LNCAP (cell line): ENCODE data around the gene FGL2.

Experiments used
- TF ChIP-seq, protein P1 (sequence below): fragments of 450-650 bp; IDR thresholded peaks from 2 replicates; pipeline ENCODE4 v1.5.1; 2017; ENCODE audit warnings: mild to moderate bottlenecking

Gene FGL2, protein sequence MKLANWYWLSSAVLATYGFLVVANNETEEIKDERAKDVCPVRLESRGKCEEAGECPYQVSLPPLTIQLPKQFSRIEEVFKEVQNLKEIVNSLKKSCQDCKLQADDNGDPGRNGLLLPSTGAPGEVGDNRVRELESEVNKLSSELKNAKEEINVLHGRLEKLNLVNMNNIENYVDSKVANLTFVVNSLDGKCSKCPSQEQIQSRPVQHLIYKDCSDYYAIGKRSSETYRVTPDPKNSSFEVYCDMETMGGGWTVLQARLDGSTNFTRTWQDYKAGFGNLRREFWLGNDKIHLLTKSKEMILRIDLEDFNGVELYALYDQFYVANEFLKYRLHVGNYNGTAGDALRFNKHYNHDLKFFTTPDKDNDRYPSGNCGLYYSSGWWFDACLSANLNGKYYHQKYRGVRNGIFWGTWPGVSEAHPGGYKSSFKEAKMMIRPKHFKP

DNA sequence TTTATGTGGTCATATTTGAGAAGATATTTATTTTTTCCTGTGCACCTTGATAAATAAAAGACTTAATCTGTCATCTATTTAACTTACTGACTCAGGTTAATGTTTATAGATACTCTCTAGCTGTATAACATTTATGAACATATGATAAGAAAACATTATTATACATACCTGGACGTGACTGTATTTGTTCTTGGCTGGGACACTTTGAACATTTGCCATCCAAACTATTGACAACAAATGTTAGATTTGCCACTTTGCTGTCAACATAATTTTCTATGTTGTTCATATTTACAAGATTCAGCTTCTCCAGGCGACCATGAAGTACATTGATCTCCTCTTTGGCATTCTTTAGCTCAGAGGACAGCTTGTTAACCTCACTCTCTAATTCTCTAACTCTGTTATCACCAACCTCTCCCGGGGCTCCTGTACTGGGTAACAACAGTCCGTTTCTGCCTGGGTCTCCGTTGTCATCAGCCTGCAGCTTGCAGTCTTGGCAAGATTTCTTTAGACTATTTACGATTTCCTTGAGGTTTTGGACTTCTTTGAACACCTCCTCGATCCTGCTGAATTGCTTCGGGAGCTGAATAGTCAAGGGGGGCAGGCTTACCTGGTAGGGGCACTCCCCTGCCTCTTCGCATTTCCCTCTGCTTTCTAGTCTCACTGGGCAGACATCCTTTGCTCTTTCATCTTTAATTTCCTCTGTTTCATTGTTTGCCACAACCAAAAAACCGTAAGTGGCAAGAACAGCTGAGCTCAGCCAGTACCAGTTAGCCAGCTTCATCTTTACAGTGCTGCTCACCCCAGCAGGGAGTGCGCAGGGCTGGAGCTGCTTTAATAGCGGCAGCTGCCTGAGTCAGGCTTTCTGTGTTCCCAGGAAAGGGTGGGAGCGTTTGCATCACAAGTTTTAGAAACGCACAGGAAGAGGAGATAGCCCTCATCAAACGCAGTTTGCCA lies at the start of gene FGL2:
Gene FGL2 (minus strand): TSS at position 807 of the 954 bp plus-strand sequence. CDS start 26 bp downstream, at position 781.
- TF ChIP-seq, protein P1, sequence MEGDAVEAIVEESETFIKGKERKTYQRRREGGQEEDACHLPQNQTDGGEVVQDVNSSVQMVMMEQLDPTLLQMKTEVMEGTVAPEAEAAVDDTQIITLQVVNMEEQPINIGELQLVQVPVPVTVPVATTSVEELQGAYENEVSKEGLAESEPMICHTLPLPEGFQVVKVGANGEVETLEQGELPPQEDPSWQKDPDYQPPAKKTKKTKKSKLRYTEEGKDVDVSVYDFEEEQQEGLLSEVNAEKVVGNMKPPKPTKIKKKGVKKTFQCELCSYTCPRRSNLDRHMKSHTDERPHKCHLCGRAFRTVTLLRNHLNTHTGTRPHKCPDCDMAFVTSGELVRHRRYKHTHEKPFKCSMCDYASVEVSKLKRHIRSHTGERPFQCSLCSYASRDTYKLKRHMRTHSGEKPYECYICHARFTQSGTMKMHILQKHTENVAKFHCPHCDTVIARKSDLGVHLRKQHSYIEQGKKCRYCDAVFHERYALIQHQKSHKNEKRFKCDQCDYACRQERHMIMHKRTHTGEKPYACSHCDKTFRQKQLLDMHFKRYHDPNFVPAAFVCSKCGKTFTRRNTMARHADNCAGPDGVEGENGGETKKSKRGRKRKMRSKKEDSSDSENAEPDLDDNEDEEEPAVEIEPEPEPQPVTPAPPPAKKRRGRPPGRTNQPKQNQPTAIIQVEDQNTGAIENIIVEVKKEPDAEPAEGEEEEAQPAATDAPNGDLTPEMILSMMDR, result no peak

DNA sequence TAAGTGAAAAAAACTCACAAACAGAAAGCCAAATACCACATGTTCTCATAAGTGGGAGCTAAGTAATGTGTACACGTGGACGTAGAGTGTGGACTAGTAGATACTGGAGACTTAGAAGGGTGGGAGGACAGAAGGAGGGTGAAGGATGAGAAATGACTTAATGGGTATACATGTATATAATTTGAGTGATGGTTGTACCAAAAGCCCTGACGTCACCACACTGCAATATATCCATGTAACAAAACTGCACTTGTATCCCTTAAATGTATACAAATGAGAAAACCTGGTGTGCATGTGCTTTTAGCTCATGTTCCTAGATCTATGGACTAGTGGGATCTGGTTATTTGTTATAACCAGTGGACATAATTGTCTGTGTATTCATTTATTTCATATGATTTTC lies 48.5 kb upstream of the FGL2 start:
- TF ChIP-seq, protein P1, result no peak

DNA sequence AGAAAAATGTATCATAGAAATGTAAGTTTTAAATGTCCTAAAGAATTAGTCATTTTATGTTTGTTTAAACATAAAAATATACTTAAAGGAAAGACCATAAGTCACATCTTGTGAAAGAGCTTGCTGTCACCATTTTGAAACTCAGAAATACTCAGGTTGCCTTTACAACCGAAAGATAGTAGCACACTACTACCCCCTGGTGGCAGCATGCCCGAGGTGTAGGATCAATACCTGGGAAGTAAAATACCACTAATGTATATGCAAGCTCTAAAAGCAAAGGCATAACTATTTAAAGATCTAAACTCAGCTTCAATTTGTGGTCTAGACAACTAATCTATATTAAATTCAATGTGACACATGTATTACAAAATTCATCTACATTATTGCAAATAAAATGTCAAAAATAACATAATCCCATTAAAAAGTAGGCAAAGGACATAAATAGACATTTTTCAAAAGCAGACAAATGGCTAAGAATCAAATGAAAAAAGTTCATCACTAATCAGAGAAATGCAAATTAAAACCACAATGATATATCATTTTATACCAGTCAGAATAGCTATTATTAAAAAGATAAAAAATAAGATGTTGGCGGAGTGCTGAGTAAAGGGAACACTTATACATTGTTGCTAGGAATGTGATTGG lies 47.7 kb upstream of the FGL2 start:
- TF ChIP-seq, protein P1, result peak; percentile 85

DNA sequence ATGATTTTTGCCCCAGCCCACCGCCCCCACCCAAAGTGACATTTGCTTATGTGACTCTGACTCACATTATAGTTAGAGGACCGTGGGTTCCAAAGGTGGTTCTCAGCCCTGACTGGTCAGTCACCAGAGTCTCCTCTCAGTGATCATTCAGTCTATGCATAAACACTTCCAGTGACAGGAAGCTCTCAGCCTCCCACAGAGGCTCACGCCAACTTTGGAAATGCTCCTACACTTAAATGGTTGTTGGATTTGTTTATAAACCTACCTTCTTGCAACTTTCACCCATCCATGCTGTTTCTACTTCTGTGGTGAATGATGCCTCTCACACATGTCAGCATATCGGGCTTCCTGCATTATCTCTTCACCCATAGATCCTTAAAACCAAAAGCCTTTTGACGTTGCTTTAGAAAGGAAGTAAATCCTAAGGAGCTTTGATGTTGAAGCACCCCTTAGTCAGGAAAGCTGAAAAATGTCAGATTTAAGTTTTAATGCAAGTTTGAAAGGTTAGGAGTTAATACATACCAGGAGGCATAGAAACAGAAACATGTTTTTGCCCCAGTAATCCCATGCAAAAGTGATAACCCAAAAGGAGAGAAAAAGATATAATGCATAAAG lies 46.5 kb upstream of the FGL2 start:
- TF ChIP-seq, protein P1, result no peak

DNA sequence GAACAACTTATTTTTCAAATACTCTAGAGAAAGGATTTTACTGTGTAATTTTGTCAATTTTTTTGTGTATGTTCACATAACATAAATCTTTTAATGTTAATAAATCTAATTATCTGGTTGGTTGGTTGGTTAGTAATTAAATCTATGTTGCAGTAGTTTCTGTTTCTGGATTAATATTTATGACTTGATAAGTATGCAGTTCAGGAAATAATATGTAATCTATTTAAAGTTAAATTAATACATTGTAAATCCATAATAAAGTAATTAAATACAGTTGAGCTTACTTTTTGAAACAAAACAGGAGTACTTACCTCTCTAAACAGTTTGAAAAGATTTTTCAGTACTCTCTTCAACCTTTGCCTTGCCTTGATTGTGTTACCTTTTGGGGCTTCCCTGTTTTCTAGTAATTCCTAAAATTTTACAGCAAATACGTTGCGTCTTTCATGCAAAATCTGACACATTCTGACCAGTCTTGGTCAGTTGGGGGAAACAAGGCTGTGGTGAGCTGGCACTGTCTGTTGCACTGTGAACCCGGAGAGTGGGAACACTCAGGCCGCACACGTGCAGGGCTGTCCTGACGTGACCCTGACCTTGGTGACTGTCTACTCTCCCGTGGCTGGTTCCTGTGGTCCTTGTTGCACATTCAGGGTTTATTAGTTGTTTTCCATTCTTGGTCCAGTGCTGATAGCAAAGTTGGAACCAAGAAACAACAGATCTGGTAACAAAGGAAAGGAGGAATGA lies 45.6 kb upstream of the FGL2 start:
- TF ChIP-seq, protein P1, result no peak

DNA sequence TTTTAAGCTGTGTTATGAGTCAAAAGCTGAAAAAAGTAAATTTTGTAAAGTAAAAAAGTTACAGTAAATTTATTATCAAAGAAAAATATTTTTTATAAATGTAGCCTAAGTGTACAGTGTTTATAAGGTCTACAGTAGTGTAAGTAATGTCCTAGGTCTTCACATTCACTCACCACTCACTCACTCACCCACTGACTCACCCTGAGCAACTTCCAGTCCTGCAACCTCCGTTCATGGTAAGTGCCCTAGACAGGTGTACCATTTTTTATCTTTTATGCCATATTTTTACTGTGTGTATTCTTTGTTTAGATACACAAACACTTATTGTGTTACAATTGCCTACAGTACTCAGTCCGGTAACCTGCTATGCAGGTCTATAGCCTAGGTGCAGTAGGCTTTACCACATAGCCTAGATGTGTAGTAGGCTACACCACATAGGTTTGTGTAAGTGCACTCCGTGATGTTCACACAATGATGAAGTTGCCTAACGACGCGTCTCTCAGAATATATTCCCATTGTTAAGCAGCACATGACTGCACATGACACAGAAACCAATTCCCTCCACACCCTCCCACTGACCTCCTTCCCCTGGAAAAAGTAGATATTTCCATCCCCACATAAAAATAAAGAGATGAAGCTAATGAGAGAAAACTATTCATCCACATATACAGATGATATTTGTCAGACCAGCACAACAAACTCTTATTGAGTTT lies 44.8 kb upstream of the FGL2 start:
- TF ChIP-seq, protein P1, result no peak
